ENCODE data around the gene GPBP1L1.

Gene GPBP1L1

DNA sequence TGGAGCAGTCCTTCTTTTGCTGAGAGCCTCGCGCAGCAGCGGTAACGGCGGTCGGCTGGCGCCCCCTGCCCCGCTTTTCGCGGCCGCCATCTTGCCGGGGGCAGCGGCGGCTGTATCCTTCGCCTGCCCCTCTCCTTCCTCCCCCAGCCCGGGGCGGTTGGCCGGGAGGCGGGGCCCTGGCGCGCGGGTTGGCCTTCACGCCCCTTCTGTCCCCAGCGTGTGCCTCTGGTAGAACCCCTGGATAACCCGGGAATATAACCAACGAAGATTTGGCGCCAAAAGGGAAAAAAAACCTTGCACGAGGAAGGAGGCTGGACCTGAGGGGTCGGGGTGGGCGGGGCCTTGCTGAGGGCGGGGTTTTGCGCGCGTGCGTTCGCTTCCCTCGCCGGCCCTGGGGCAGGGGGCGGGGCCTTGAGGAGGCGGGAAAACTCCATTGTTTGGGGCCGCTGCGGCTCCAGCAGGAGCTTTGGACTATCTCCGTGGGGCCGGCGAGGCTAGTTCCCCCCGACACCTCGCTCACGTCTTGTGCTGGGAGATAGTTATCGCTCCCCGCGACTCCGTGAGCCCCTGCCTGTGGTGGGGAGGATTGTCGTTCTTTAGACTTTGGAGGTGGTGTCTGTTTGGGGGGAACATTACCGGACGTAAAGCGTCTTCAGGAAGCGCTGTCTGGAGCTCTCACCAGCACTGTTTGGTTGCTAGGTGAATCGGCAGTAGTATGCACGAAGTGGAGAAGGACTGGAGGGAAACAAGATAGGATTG, 101.8 kb downstream of the GPBP1L1 start:
- H3K27ac ChIP-seq (ENCODE audit: insufficient read depth in 1 of 2, low read depth in 1 of 2, low read length in 2 of 2, poor library complexity in 1 of 2, severe bottlenecking in 2 of 2) = peak overlapping the region; percentile 86 to 96
- H3K4me1 ChIP-seq (ENCODE audit: control extremely low read depth in 1 of 4, control insufficient read depth in 4 of 4, insufficient read depth in 4 of 4, low read length in 3 of 4) = peaks cover 11 to 43% (median 30%) of the 10 kb centered on the region in 4 experiments
- H3K27me3 ChIP-seq (replicated peaks in 2 of 5; ENCODE audit: control insufficient read depth in 4 of 5, insufficient read depth in 5 of 5, low read length in 4 of 5) = no peaks in the 10 kb centered on the region
- ChIA-PET CTCF (interaction anchor here (1.4 to 2.9 kb wide), 2 partner anchors 16 to 80 kb away, joined by 4 to 9 read pairs; no protein-coding TSS in a partner anchor), POLR2A (interaction anchor here (0.6 to 1.7 kb wide), 6 partner anchors 9 to 863 kb away, joined by 3 to 5 read pairs (median 3); partner anchors contain the start of genes AKR1A1 and PRDX1)
- peak; percentile 91 to 98 (median 97) for DNase-seq
- H3K9me3 ChIP-seq (ENCODE audit: control extremely low read depth in 1 of 5, control insufficient read depth in 4 of 5, insufficient read depth in 2 of 5, low read depth in 1 of 5, low read length in 4 of 5) = no peaks in the 10 kb centered on the region
- peak overlapping the region; percentile 69 to 100 (median 96) for H3K4me3 ChIP-seq (ENCODE audit: control insufficient read depth in 1 of 7, extremely low read depth in 1 of 7, insufficient read depth in 4 of 7, low read depth in 2 of 7, low read length in 6 of 7)
- H3K36me3 ChIP-seq (ENCODE audit: control insufficient read depth in 4 of 4, insufficient read depth in 4 of 4, low read length in 3 of 4) = peaks cover 0 to 8% (median 0%) of the 10 kb centered on the region in 4 experiments
- WGBS (ENCODE audit: insufficient coverage) = 0% methylated on average over 45 of the region's 59 CpGs

GRCh38 chr1:45583666-45584350, 102.5 kb downstream of the GPBP1L1 start, which contains the start of gene NASP:
TSS of gene NASP (plus strand) at chr1:45584041. CDS start at chr1:45584147, 106 bp downstream.
- ChIA-PET CTCF (interaction anchor here (1.0 to 6.5 kb wide), 5 partner anchors 13 to 80 kb away, joined by 3 to 65 read pairs (median 5); no protein-coding TSS in a partner anchor), POLR2A (interaction anchor here (0.6 to 1.7 kb wide), 8 partner anchors 33 to 862 kb away, joined by 3 to 6 read pairs (median 3); partner anchors contain the start of genes AKR1A1, CCDC163, MMACHC and PRDX1)
- Histone ChIP-seq H3K4me3 (ENCODE audit: control insufficient read depth in 1 of 7, extremely low read depth in 1 of 7, insufficient read depth in 4 of 7, low read depth in 2 of 7, low read length in 6 of 7) (peak within 1 kb of the TSS; percentile 69 to 100 (median 96)), H3K27ac (ENCODE audit: insufficient read depth in 1 of 2, low read depth in 1 of 2, low read length in 2 of 2, poor library complexity in 1 of 2, severe bottlenecking in 2 of 2) (peak within 1 kb of the TSS; percentile 86 to 96), H3K27me3 (replicated peaks in 2 of 5; ENCODE audit: control insufficient read depth in 4 of 5, insufficient read depth in 5 of 5, low read length in 4 of 5) (no peaks in the 10 kb centered on the region), H3K9me3 (ENCODE audit: control extremely low read depth in 1 of 5, control insufficient read depth in 4 of 5, insufficient read depth in 2 of 5, low read depth in 1 of 5, low read length in 4 of 5) (peaks cover 0 to 2% (median 0%) of the 10 kb centered on the region in 5 experiments), H3K4me1 (ENCODE audit: control extremely low read depth in 1 of 4, control insufficient read depth in 4 of 4, insufficient read depth in 4 of 4, low read length in 3 of 4) (peaks cover 11 to 43% (median 30%) of the 10 kb centered on the region in 4 experiments), H3K36me3 (ENCODE audit: control insufficient read depth in 4 of 4, insufficient read depth in 4 of 4, low read length in 3 of 4) (peaks cover 0 to 8% (median 0%) of the 10 kb centered on the region in 4 experiments)
- 0% methylated on average over 40 of the region's 41 CpGs for WGBS (ENCODE audit: insufficient coverage)
- DNase-seq = peak; percentile 83 to 90 (median 89)

- under 1% methylated on average over 16 of the region's 19 CpGs for WGBS (ENCODE audit: insufficient coverage)
Measured at GRCh38 chr1:45583264-45583665, 103.1 kb downstream of the GPBP1L1 start.

More at GRCh38 chr1:45583264-45583665, 103.1 kb downstream of the GPBP1L1 start:
- Histone ChIP-seq H3K36me3 (ENCODE audit: control insufficient read depth in 4 of 4, insufficient read depth in 4 of 4, low read length in 3 of 4) (peaks cover 0 to 5% (median 0%) of the 10 kb centered on the region in 4 experiments), H3K27me3 (replicated peaks in 2 of 5; ENCODE audit: control insufficient read depth in 4 of 5, insufficient read depth in 5 of 5, low read length in 4 of 5) (no peaks in the 10 kb centered on the region), H3K27ac (ENCODE audit: insufficient read depth in 1 of 2, low read depth in 1 of 2, low read length in 2 of 2, poor library complexity in 1 of 2, severe bottlenecking in 2 of 2) (peak overlapping the region; percentile 86 to 96), H3K4me3 (ENCODE audit: control insufficient read depth in 1 of 7, extremely low read depth in 1 of 7, insufficient read depth in 4 of 7, low read depth in 2 of 7, low read length in 6 of 7) (peak overlapping the region; percentile 66 to 100 (median 96)), H3K4me1 (ENCODE audit: control extremely low read depth in 1 of 4, control insufficient read depth in 4 of 4, insufficient read depth in 4 of 4, low read length in 3 of 4) (peaks cover 11 to 43% (median 30%) of the 10 kb centered on the region in 4 experiments), H3K9me3 (ENCODE audit: control extremely low read depth in 1 of 5, control insufficient read depth in 4 of 5, insufficient read depth in 2 of 5, low read depth in 1 of 5, low read length in 4 of 5) (peaks cover 0 to 2% (median 0%) of the 10 kb centered on the region in 5 experiments)
- peak; percentile 98 to 99 (median 99) for DNase-seq
- POLR2A ChIA-PET = interaction anchor here (0.9 to 1.7 kb wide), 5 partner anchors 32 to 861 kb away, joined by 3 to 6 read pairs (median 3); partner anchors contain the start of genes AKR1A1, CCDC163, MMACHC and PRDX1
- CTCF ChIA-PET = interaction anchor here (1.0 to 6.5 kb wide), 4 partner anchors 13 to 72 kb away, joined by 3 to 65 read pairs (median 6); no protein-coding TSS in a partner anchor

Measured in common myeloid progenitor, CD34-positive (primary cell).